ENCODE data around the gene PAMR1.
A peak's percentile ranks its signal among the peaks of the same experiment; 100 is the strongest.

PAMR1 gene

GRCh38 chr11:35387111-35387982 lies 138.1 kb downstream of the PAMR1 start:
- peak; percentile 27 for DNase-seq (ENCODE audit: low read depth)
- TF ChIP-seq CTCF (IDR thresholded peaks at IDR 0.05; ENCODE audit: low read depth, low read length, missing control alignments) = peak; percentile 52
- no peak overlapping the region for H3K4me3 ChIP-seq (ENCODE audit: low read depth, low read length)
- in situ Hi-C loops (cut with HindIII; ENCODE audit: low sequenced_read_pairs) = loop anchor here (25.0 kb wide), 1 partner anchor 800 kb away; no protein-coding TSS in a partner anchor

GRCh38 chr11:35383953-35384352 lies 141.5 kb downstream of the PAMR1 start:
- TF ChIP-seq CTCF (IDR thresholded peaks at IDR 0.05; ENCODE audit: low read depth, low read length, missing control alignments) = no peak
- in situ Hi-C loops (cut with HindIII; ENCODE audit: low sequenced_read_pairs) = loop anchor here (25.0 kb wide), 1 partner anchor 797 kb away; no protein-coding TSS in a partner anchor
- no peak overlapping the region for H3K4me3 ChIP-seq (ENCODE audit: low read depth, low read length)
- DNase-seq (ENCODE audit: low read depth) = no peak
